Stimulated activated CD4-positive, alpha-beta T cell treated with anti-CD3 and anti-CD28 coated beads, Interleukin-4, amount 100 ng/mL, for 24 hours (primary cell): ENCODE results near the gene MAP2K3.
"Not testable (repeated sequence)": the region's sequence is repeated elsewhere in the genome, so short reads cannot be mapped to it uniquely, and the experiment has no call there.

Experiments
- DNase-seq: peaks from one replicate; pipeline ENCODE4 v3.0.0-alpha.2; 2020

MAP2K3 gene

GRCh38 chr17:21313761-21314160 is 29.2 kb downstream of the MAP2K3 start:
- not testable (repeated sequence) for DNase-seq

- not testable (repeated sequence) for DNase-seq
Observed at GRCh38 chr17:21314261-21314664, 29.8 kb downstream of the MAP2K3 start.

GRCh38 chr17:21314701-21315111 is 30.2 kb downstream of the MAP2K3 start:
- DNase-seq: not testable (repeated sequence)

GRCh38 chr17:21315246-21316000 is 30.9 kb downstream of the MAP2K3 start:
- not testable (repeated sequence) for DNase-seq

GRCh38 chr17:21316212-21316886 is 31.8 kb downstream of the MAP2K3 start:
- not testable (repeated sequence) for DNase-seq

- DNase-seq: not testable (repeated sequence)
Observed at GRCh38 chr17:21316887-21317500, 32.5 kb downstream of the MAP2K3 start.

- not testable (repeated sequence) for DNase-seq
Observed at GRCh38 chr17:21317821-21318220, 33.3 kb downstream of the MAP2K3 start.

- no peak for DNase-seq
Observed at GRCh38 chr17:21318439-21318838, 33.9 kb downstream of the MAP2K3 start.

GRCh38 chr17:21318856-21319255 is 34.3 kb downstream of the MAP2K3 start:
- DNase-seq: not testable (repeated sequence)

- not testable (repeated sequence) for DNase-seq
Observed at GRCh38 chr17:21319256-21319655, 34.7 kb downstream of the MAP2K3 start.

GRCh38 chr17:21319686-21320375 is 35.3 kb downstream of the MAP2K3 start:
- DNase-seq: not testable (repeated sequence)

GRCh38 chr17:21320430-21320829 is 35.9 kb downstream of the MAP2K3 start:
- DNase-seq: not testable (repeated sequence)

- not testable (repeated sequence) for DNase-seq
Observed at GRCh38 chr17:21321061-21321460, 36.5 kb downstream of the MAP2K3 start.

- DNase-seq: not testable (repeated sequence)
Observed at GRCh38 chr17:21321744-21322191, 37.3 kb downstream of the MAP2K3 start.

- DNase-seq: not testable (repeated sequence)
Observed at GRCh38 chr17:21323257-21324111, 39.0 kb downstream of the MAP2K3 start.

GRCh38 chr17:21324741-21325140 is 40.2 kb downstream of the MAP2K3 start:
- DNase-seq: not testable (repeated sequence)

- DNase-seq: not testable (repeated sequence)
Observed at GRCh38 chr17:21327921-21328320, 43.4 kb downstream of the MAP2K3 start.

- not testable (repeated sequence) for DNase-seq
Observed at GRCh38 chr17:21328778-21329177, 44.3 kb downstream of the MAP2K3 start.

GRCh38 chr17:21330436-21331160 is 46.1 kb downstream of the MAP2K3 start:
- DNase-seq: no peak

GRCh38 chr17:21336541-21337294 is 52.2 kb downstream of the MAP2K3 start:
- not testable (repeated sequence) for DNase-seq
